ENCODE data around the gene DHX15.

DNA sequence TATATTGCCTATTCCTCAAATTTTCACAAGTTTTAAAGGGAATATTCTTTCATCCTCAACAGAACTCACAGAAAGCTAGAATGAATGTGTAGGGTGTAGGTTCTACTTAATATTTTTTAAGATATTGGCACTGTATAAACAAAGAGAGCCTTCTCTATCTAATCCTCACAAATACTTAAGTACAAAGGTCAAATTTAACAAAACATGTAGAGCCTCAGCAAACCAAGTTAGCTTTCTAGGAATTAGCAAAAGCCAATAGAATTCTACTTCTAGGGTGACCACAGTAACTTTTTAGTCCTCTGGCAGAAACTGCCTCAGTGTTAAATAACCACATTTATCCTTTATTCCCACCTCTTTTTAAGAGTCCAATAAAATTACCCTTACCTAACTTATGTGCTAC is 19.3 kb downstream of the DHX15 start:
- TF ChIP-seq, protein P1, sequence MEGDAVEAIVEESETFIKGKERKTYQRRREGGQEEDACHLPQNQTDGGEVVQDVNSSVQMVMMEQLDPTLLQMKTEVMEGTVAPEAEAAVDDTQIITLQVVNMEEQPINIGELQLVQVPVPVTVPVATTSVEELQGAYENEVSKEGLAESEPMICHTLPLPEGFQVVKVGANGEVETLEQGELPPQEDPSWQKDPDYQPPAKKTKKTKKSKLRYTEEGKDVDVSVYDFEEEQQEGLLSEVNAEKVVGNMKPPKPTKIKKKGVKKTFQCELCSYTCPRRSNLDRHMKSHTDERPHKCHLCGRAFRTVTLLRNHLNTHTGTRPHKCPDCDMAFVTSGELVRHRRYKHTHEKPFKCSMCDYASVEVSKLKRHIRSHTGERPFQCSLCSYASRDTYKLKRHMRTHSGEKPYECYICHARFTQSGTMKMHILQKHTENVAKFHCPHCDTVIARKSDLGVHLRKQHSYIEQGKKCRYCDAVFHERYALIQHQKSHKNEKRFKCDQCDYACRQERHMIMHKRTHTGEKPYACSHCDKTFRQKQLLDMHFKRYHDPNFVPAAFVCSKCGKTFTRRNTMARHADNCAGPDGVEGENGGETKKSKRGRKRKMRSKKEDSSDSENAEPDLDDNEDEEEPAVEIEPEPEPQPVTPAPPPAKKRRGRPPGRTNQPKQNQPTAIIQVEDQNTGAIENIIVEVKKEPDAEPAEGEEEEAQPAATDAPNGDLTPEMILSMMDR (IDR thresholded peaks at IDR 0.05): no peak
- no peak for TF ChIP-seq POLR2A (IDR thresholded peaks at IDR 0.05)

All from right lobe of liver (tissue), 4 donors.